Stimulated activated CD8-positive, alpha-beta memory T cell treated with anti-CD3 and anti-CD28 coated beads, Interleukin-4, amount 100 ng/mL, for 1 hour (primary cell): ENCODE measurements around the gene FAM187B.
A peak's percentile ranks its signal among the peaks of the same experiment; 100 is the strongest.

ENCODE experiments used
- DNase-seq, 2 donors: peaks; one replicate each; pipeline ENCODE4 v3.0.0-alpha.2; 2020; ENCODE audit warnings: low read depth in 2 of 2, low spot score in 1 of 2

The FAM187B gene

GRCh38 chr19:35228177-35228930 is at the start of gene FAM187B:
TSS of gene FAM187B (minus strand) at chr19:35228739. CDS start at chr19:35228680, 59 bp downstream.
- DNase-seq = no peak

GRCh38 chr19:35276706-35277281 is 48.3 kb upstream of the FAM187B start:
- DNase-seq = no peak

- no peak for DNase-seq
Observed at GRCh38 chr19:35274323-35274722, 45.8 kb upstream of the FAM187B start.

- DNase-seq = no peak
Observed at GRCh38 chr19:35273686-35274259, 45.2 kb upstream of the FAM187B start.

GRCh38 chr19:35272954-35273649 is 44.6 kb upstream of the FAM187B start:
- no peak for DNase-seq

- no peak for DNase-seq
Observed at GRCh38 chr19:35272122-35272719, 43.7 kb upstream of the FAM187B start.

- DNase-seq = no peak
Observed at GRCh38 chr19:35271546-35271945, 43.0 kb upstream of the FAM187B start.

- DNase-seq = no peak
Observed at GRCh38 chr19:35270381-35270811, 41.9 kb upstream of the FAM187B start.

- DNase-seq = peak; percentile 51 to 52
Observed at GRCh38 chr19:35269438-35270117, 41.0 kb upstream of the FAM187B start.

GRCh38 chr19:35268536-35269437 is 40.2 kb upstream of the FAM187B start, which contains the start of gene USF2:
TSS of gene USF2 (plus strand) at chr19:35268962. CDS start at chr19:35269102, 140 bp downstream.
- peak in 1 of 2 donors; percentile 23 for DNase-seq

- DNase-seq = peak in 1 of 2 donors; percentile 53
Observed at GRCh38 chr19:35267818-35268535, 39.4 kb upstream of the FAM187B start.

GRCh38 chr19:35267353-35267817 is 38.8 kb upstream of the FAM187B start:
- peak in 1 of 2 donors; percentile 19 for DNase-seq

GRCh38 chr19:35266520-35267352 is 38.2 kb upstream of the FAM187B start:
- no peak for DNase-seq

GRCh38 chr19:35265900-35266519 is 37.5 kb upstream of the FAM187B start:
- no peak for DNase-seq

GRCh38 chr19:35265126-35265899 is 36.8 kb upstream of the FAM187B start:
- DNase-seq = no peak

GRCh38 chr19:35264268-35265125 is 36.0 kb upstream of the FAM187B start:
- no peak for DNase-seq
